Liver (tissue), 9 donors: ENCODE results near the gene ADGRV1. TPM values are rescaled to one million over a fixed set of nuclear protein-coding genes. Genes with fewer than 3 reads are reported as not detected.

Source experiments
- DNase-seq: peaks from one replicate; pipeline ENCODE4 v3.0.0-alpha.2; 2017; ENCODE audit warnings: low spot score
- H3K27ac ChIP-seq, 2 donors: one replicate each; pipeline ENCODE4 v1.7.0; 2013; ENCODE audit warnings: inconsistent platforms in 2 of 2, low read length in 2 of 2, control low read depth in 1 of 2, low read depth in 1 of 2, mild to moderate bottlenecking in 1 of 2
- H3K27me3 ChIP-seq, 4 donors: one replicate each; pipeline versions ENCODE4 v1.6.1 to v1.7.0; 2013; ENCODE audit warnings: low read length in 3 of 4, inconsistent platforms in 1 of 4, mild to moderate bottlenecking in 1 of 4, moderate library complexity in 1 of 4; ENCODE audit not compliant: control insufficient read depth in 4 of 4, insufficient read depth in 4 of 4
- H3K36me3 ChIP-seq, 4 donors: one replicate each; pipeline versions ENCODE4 v1.6.1 to v1.7.0; 2013; ENCODE audit warnings: low read length in 3 of 4, mild to moderate bottlenecking in 3 of 4, low read depth in 1 of 4, moderate library complexity in 1 of 4; ENCODE audit not compliant: control insufficient read depth in 4 of 4, insufficient read depth in 3 of 4
- H3K4me1 ChIP-seq, 4 donors: one replicate each; pipeline versions ENCODE4 v1.6.1 to v1.7.0; 2013; ENCODE audit warnings: low read length in 3 of 4, mild to moderate bottlenecking in 3 of 4, moderate library complexity in 1 of 4; ENCODE audit not compliant: control insufficient read depth in 4 of 4, insufficient read depth in 4 of 4
- H3K4me3 ChIP-seq, 3 donors: one replicate each; pipeline versions ENCODE4 v1.6.1 to v1.7.0; 2013; ENCODE audit warnings: low read length in 3 of 3, control low read depth in 1 of 3, low read depth in 1 of 3, mild to moderate bottlenecking in 1 of 3
- H3K9ac ChIP-seq, 2 donors: one replicate each; pipeline ENCODE4 v1.7.0; 2013; ENCODE audit warnings: low read length in 2 of 2, mild to moderate bottlenecking in 2 of 2, moderate library complexity in 2 of 2, control low read depth in 1 of 2, low read depth in 1 of 2
- H3K9me3 ChIP-seq, 4 donors: one replicate each; pipeline versions ENCODE4 v1.6.1 to v1.7.0; 2013; ENCODE audit warnings: low read length in 3 of 4; ENCODE audit not compliant: control insufficient read depth in 4 of 4
- ATF3 ChIP-seq: IDR thresholded peaks from 2 replicates; pipeline ENCODE4 v1.6.1; 2016; ENCODE audit warnings: antibody characterized with exemption
- EGR1 ChIP-seq, 2 donors: IDR thresholded peaks; 2 replicates each; pipeline ENCODE4 v1.6.1; 2016 to 2018; ENCODE audit warnings: antibody characterized with exemption in 2 of 2, low read depth in 2 of 2
- FOXA1 ChIP-seq: IDR thresholded peaks from 2 replicates; pipeline ENCODE4 v1.6.1; 2016; ENCODE audit warnings: antibody characterized with exemption
- FOXA2 ChIP-seq: IDR thresholded peaks from 2 replicates; pipeline ENCODE4 v1.6.1; 2016; ENCODE audit warnings: antibody characterized with exemption
- GABPA ChIP-seq, 2 donors: IDR thresholded peaks in 1 of 2; conservative IDR thresholded peaks in 1 of 2; 2 replicates each; pipeline ENCODE4 v1.6.1; 2016; ENCODE audit warnings: antibody characterized with exemption in 2 of 2, mild to moderate bottlenecking in 1 of 2, moderate library complexity in 1 of 2
- HNF4A ChIP-seq, 2 donors: conservative IDR thresholded peaks; 2 replicates each; pipeline ENCODE4 v1.6.1; 2016; ENCODE audit warnings: antibody characterized with exemption in 2 of 2, mild to moderate bottlenecking in 2 of 2
- HNF4G ChIP-seq: IDR thresholded peaks from 2 replicates; pipeline ENCODE4 v1.6.1; 2016; ENCODE audit warnings: antibody characterized with exemption
- JUND ChIP-seq, 2 donors: IDR thresholded peaks; 2 replicates each; pipeline ENCODE4 v1.6.1; 2016; ENCODE audit warnings: antibody characterized with exemption in 2 of 2
- NR2F2 ChIP-seq: IDR thresholded peaks from 2 replicates; pipeline ENCODE4 v1.6.1; 2016; ENCODE audit warnings: antibody characterized with exemption
- RAD21 ChIP-seq, 2 donors: IDR thresholded peaks; 2 replicates each; pipeline ENCODE4 v1.6.1; 2016; ENCODE audit warnings: antibody characterized with exemption in 2 of 2, mild to moderate bottlenecking in 2 of 2
- REST ChIP-seq: IDR thresholded peaks from 2 replicates; pipeline ENCODE4 v1.6.1; 2016; ENCODE audit warnings: antibody characterized with exemption, mild to moderate bottlenecking
- RXRA ChIP-seq, 2 donors: IDR thresholded peaks; 2 replicates each; pipeline ENCODE4 v1.6.1; 2017 to 2018; ENCODE audit warnings: antibody characterized with exemption in 2 of 2, mild to moderate bottlenecking in 1 of 2
- SP1 ChIP-seq: IDR thresholded peaks from 2 replicates; pipeline ENCODE4 v1.6.1; 2018; ENCODE audit warnings: antibody characterized with exemption, mild to moderate bottlenecking
- TAF1 ChIP-seq: conservative IDR thresholded peaks from 2 replicates; pipeline ENCODE4 v1.6.1; 2016; ENCODE audit warnings: antibody characterized with exemption, mild to moderate bottlenecking
- YY1 ChIP-seq: IDR thresholded peaks from 2 replicates; pipeline ENCODE4 v1.6.1; 2016; ENCODE audit warnings: antibody characterized with exemption, mild to moderate bottlenecking
- WGBS: extraction: QIAGEN DNeasy Blood & Tissue Kit; methylation state at CpG from one replicate; pipeline ENCODE4 v1.1.7; 2013; 5-methylcytosine and 5-hydroxymethylcytosine counted together
- polyA plus RNA-seq, 2 donors: library from polyadenylated mRNA; stranded (reverse) in 1 of 2; unstranded in 1 of 2; fragments of 200-250 nt in 1 of 2; fragments of >200 nt in 1 of 2; fragmentation: Nextera tagmentation in 1 of 2; extraction: Ambion mirVana in 1 of 2; gene quantifications; one replicate each; pipeline versions ENCODE4 v1.2.1 to v1.2.3, GENCODE V29; 2013 to 2015
- total RNA-seq, 2 donors: library from RNA; depleted of rRNA; stranded (reverse); fragments of >200 nt; gene quantifications; one replicate each; pipeline ENCODE4 v1.2.3, GENCODE V29; 2014
- TF ChIP-seq, protein P1 (sequence below): fragments of 150-350 bp; IDR thresholded peaks from 2 replicates; pipeline ENCODE4 v1.5.1; 2017; ENCODE audit warnings: improper control_type of control experiment, low read depth, low read length; ENCODE audit not compliant: missing input control
- TF ChIP-seq, protein P2 (sequence below): IDR thresholded peaks from 2 replicates; pipeline ENCODE4 v1.6.1; 2016; ENCODE audit warnings: antibody characterized with exemption
- TF ChIP-seq, protein P3 (sequence below): IDR thresholded peaks from 2 replicates; pipeline ENCODE4 v1.6.1; 2016; ENCODE audit warnings: antibody characterized with exemption
- donor health status: healthy.
- donor health status: healthy.
- donor health status: healthy.
- donor health status: healthy.
- donor health status: healthy.

Gene ADGRV1
- total and polyA plus RNA-seq, 4 donors, result 5.1 to 15.5 (median 9.6) TPM

DNA sequence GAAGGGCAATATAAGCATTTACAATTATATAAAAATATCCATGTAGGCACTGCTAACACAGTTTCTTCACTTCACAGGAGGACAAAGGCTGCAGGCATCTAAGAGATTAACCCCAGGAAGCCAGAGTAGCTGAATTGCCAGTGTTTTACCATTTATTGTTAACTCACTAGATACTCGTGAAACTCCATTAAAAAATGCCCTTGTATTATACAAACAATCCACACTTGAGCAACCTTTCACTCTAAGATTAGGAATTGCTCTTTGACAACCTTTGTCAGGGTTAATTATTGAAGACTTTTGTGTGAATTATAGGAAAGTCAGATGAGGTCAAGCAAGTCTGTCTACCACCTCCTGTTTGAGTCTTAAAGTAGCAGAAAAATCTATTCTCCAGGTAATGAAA, 317.8 kb downstream of the ADGRV1 start:
- H3K27ac ChIP-seq, result peak overlapping the region; percentile 45 to 63
- no peak overlapping the region for H3K4me3 ChIP-seq
- no peaks in the 10 kb centered on the region for H3K36me3 ChIP-seq
- TF ChIP-seq NR2F2, result no peak
- TF ChIP-seq GABPA (IDR thresholded peaks at IDR 0.05 in 1 of 2, conservative IDR thresholded peaks at IDR 0.05 in 1 of 2), result no peak
- TF ChIP-seq JUND (IDR thresholded peaks at IDR 0.05), result no peak
- no peak for TF ChIP-seq EGR1 (IDR thresholded peaks at IDR 0.05; ENCODE audit: low read depth in 2 of 2)
- TF ChIP-seq FOXA2, result no peak
- peak; percentile 44 to 78 for TF ChIP-seq HNF4A (conservative IDR thresholded peaks at IDR 0.05)
- TF ChIP-seq REST, result no peak
- no peak for TF ChIP-seq ATF3
- TF ChIP-seq RAD21 (IDR thresholded peaks at IDR 0.05), result peak in 1 of 2 donors; percentile 44
- TF ChIP-seq, protein P1, sequence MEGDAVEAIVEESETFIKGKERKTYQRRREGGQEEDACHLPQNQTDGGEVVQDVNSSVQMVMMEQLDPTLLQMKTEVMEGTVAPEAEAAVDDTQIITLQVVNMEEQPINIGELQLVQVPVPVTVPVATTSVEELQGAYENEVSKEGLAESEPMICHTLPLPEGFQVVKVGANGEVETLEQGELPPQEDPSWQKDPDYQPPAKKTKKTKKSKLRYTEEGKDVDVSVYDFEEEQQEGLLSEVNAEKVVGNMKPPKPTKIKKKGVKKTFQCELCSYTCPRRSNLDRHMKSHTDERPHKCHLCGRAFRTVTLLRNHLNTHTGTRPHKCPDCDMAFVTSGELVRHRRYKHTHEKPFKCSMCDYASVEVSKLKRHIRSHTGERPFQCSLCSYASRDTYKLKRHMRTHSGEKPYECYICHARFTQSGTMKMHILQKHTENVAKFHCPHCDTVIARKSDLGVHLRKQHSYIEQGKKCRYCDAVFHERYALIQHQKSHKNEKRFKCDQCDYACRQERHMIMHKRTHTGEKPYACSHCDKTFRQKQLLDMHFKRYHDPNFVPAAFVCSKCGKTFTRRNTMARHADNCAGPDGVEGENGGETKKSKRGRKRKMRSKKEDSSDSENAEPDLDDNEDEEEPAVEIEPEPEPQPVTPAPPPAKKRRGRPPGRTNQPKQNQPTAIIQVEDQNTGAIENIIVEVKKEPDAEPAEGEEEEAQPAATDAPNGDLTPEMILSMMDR, result no peak
- peak; percentile 63 for TF ChIP-seq SP1
- TF ChIP-seq TAF1, result no peak
- peak; percentile 62 for TF ChIP-seq YY1
- peak; percentile 75 to 89 for TF ChIP-seq RXRA (IDR thresholded peaks at IDR 0.05)
- TF ChIP-seq FOXA1, result no peak
- TF ChIP-seq, protein P2, sequence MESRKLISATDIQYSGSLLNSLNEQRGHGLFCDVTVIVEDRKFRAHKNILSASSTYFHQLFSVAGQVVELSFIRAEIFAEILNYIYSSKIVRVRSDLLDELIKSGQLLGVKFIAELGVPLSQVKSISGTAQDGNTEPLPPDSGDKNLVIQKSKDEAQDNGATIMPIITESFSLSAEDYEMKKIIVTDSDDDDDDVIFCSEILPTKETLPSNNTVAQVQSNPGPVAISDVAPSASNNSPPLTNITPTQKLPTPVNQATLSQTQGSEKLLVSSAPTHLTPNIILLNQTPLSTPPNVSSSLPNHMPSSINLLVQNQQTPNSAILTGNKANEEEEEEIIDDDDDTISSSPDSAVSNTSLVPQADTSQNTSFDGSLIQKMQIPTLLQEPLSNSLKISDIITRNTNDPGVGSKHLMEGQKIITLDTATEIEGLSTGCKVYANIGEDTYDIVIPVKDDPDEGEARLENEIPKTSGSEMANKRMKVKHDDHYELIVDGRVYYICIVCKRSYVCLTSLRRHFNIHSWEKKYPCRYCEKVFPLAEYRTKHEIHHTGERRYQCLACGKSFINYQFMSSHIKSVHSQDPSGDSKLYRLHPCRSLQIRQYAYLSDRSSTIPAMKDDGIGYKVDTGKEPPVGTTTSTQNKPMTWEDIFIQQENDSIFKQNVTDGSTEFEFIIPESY, result no peak
- no peak for TF ChIP-seq HNF4G
- TF ChIP-seq, protein P3, sequence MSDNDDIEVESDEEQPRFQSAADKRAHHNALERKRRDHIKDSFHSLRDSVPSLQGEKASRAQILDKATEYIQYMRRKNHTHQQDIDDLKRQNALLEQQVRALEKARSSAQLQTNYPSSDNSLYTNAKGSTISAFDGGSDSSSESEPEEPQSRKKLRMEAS, result no peak
- H3K9me3 ChIP-seq, result no peaks in the 10 kb centered on the region
- 11% methylated on average over 1 of the region's 1 CpG for WGBS
- DNase-seq, result no peak
- no peaks in the 10 kb centered on the region for H3K27me3 ChIP-seq
- H3K9ac ChIP-seq, result peak overlapping the region in 1 of 2 donors; percentile 23
- H3K4me1 ChIP-seq, result peaks cover 8 to 54% (median 30%) of the 10 kb centered on the region in 4 donors
